Activated B cell treated with CpG ODN at 0.5 μM for 24 hours (primary cell): ENCODE measurements around the gene SPAG7. TPM values are rescaled to one million over a fixed set of nuclear protein-coding genes. Genes with fewer than 3 reads are reported as not detected.

ENCODE experiments used
- ATAC-seq: fragments of 200-7000 bp; cut with Tn5 transposase; one replicate; pipeline ENCODE4 v1.10.0; 2021; ENCODE audit warnings: low read depth, mild to moderate bottlenecking, moderate library complexity
- CTCF ChIA-PET: fragments of 350-600 bp; sonication (Branson Sonifier 250); formaldehyde crosslinking; loops from one replicate; lab custom pipeline; 2021; ENCODE audit warnings: antibody characterized with exemption; lab: Charles Lee
- POLR2A ChIA-PET: fragments of 350-600 bp; sonication (Branson Sonifier 250); formaldehyde crosslinking; loops from one replicate; lab custom pipeline; 2021; ENCODE audit warnings: antibody characterized with exemption; lab: Charles Lee
- DNase-seq: peaks from one replicate; pipeline ENCODE4 v3.0.0; 2022
- H3K27ac Mint-ChIP-seq: one replicate; pipeline ENCODE4 v1.8.0; 2020; ENCODE audit warnings: mixed read lengths
- H3K27me3 Mint-ChIP-seq: one replicate; pipeline ENCODE4 v1.8.0; 2021; ENCODE audit warnings: mixed read lengths
- H3K36me3 Mint-ChIP-seq: one replicate; pipeline ENCODE4 v1.8.0; 2021; ENCODE audit warnings: low read depth, mixed read lengths
- H3K4me1 Mint-ChIP-seq: one replicate; pipeline ENCODE4 v1.8.0; 2021; ENCODE audit warnings: mixed read lengths
- H3K4me3 Mint-ChIP-seq: one replicate; pipeline ENCODE4 v1.8.0; 2020; ENCODE audit warnings: mild to moderate bottlenecking, mixed read lengths
- H3K9me3 Mint-ChIP-seq: one replicate; pipeline ENCODE4 v1.8.0; 2020; ENCODE audit warnings: mixed read lengths
- intact Hi-C: fragments of 100-400 bp; cut with micrococcal nuclease; formaldehyde crosslinking; loops from one replicate; pipeline ENCODE4 v1.15.1; 2024
- total RNA-seq: library from RNA; stranded (reverse); gene quantifications from 2 replicates; pipeline ENCODE4 v1.2.3, GENCODE V29; 2022
- TF ChIP-seq, protein P1 (sequence below): fragments of 200-600 bp; IDR thresholded peaks from one replicate; pipeline ENCODE4 v1.8.0; 2022; ENCODE audit warnings: antibody characterized with exemption, mild to moderate bottlenecking

The SPAG7 gene
- total RNA-seq, 1 donor from 2014 or later = 64.2 TPM

DNA sequence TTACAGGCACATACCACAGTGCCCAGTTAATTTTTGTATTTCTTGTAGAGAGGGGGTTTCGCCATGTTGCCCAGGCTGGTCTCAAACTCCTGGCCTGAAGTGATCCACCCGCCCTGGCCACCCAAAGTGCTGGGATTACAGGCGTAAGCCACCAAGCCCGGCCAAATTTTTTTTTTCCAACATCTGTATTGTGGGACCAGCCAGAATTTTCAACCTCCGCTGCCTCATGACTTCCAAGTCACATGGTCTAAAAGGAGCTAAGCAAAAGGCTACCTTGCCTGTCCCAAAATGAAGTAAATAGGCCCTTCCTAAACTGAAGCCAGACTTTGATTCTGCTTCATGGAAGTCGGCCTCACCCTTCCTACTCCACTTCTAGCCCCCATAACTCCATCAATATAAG lies 4.2 kb upstream of the SPAG7 start:
- ChIA-PET POLR2A (interaction anchor here (0.5 to 11.6 kb wide), 3 partner anchors 16 to 49 kb away, joined by 4 to 391 read pairs (median 4); partner anchors contain the start of genes CAMTA2, ENO3 and PFN1), CTCF (interaction anchor here (1.6 kb wide), 1 partner anchor 9 kb away, joined by 6 read pairs; no protein-coding TSS in a partner anchor)
- Mint-ChIP-seq H3K4me1 (peaks cover 1% of the 10 kb centered on the region), H3K27me3 (no peaks in the 10 kb centered on the region), H3K27ac (no peak overlapping the region), H3K4me3 (no peak overlapping the region), H3K36me3 (peaks cover 60% of the 10 kb centered on the region), H3K9me3 (no peaks in the 10 kb centered on the region)
- ATAC-seq (no peak), DNase-seq (no peak)
- intact Hi-C loops = no loop called here
- TF ChIP-seq, protein P1, sequence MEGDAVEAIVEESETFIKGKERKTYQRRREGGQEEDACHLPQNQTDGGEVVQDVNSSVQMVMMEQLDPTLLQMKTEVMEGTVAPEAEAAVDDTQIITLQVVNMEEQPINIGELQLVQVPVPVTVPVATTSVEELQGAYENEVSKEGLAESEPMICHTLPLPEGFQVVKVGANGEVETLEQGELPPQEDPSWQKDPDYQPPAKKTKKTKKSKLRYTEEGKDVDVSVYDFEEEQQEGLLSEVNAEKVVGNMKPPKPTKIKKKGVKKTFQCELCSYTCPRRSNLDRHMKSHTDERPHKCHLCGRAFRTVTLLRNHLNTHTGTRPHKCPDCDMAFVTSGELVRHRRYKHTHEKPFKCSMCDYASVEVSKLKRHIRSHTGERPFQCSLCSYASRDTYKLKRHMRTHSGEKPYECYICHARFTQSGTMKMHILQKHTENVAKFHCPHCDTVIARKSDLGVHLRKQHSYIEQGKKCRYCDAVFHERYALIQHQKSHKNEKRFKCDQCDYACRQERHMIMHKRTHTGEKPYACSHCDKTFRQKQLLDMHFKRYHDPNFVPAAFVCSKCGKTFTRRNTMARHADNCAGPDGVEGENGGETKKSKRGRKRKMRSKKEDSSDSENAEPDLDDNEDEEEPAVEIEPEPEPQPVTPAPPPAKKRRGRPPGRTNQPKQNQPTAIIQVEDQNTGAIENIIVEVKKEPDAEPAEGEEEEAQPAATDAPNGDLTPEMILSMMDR = no peak

DNA sequence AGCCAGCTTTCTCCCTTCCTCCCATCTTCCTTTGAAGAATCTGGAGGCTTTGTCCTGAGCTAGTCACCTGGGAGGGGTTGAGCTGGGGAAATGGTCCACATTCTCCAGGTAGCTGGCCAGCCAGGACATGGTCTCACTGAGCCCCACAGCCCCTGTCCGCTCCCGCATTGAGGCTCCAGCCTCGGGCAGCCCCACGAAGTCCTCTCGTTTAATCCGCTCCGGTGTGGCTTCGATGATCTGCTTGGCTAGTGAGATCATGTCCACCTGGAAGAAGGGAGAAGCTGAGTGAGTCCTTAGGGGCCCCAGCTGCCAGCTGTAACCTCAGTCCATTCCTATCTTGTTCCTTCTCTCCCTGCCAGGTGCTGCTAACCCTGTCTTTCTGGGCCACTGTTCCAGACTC lies 2.7 kb upstream of the SPAG7 start:
- intact Hi-C loops = no loop called here
- DNase-seq = no peak
- H3K4me3 Mint-ChIP-seq = no peak overlapping the region
- peaks cover 14% of the 10 kb centered on the region for H3K4me1 Mint-ChIP-seq
- no peak overlapping the region for H3K27ac Mint-ChIP-seq
- no peaks in the 10 kb centered on the region for H3K27me3 Mint-ChIP-seq
- H3K9me3 Mint-ChIP-seq = no peaks in the 10 kb centered on the region
- ChIA-PET CTCF (interaction anchor here (0.7 to 1.6 kb wide), 3 partner anchors 11 to 92 kb away, joined by 3 to 6 read pairs (median 4); no protein-coding TSS in a partner anchor), POLR2A (interaction anchor here (1.4 to 11.6 kb wide), 3 partner anchors 9 to 30 kb away, joined by 3 to 391 read pairs (median 83); partner anchors contain the start of genes ENO3, PFN1, RNF167 and SLC25A11)
- peaks cover 60% of the 10 kb centered on the region for H3K36me3 Mint-ChIP-seq
- TF ChIP-seq, protein P1 = no peak
- no peak for ATAC-seq

DNA sequence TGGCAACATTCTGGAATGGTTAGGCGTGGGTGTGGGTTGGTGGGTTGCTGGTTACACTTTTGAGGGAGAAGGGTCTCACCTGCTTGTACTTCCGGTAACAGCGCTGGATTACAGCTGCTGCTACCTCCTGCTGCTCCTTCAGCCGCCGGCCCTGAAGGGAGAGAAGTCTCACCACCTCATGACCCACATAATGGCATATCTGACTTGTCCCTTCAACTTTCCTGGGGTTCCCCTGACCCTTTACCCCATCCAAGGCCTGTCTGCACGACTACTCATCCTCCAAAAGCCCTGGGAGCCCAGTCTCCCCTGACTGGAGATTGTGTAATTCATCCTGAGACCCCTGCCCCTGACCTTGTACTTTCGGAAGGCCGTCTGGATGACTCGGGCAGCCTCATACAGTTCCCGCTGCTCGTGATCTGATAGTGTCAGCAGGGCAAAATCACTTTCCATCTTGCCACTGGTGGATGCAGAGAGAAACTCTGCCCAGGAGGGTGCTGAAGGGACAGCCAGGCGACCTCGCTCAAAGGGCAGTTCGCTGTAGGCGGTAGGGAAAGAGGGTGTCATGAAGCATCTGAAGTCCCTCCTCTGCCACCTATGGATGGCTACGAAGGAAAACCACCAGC lies 2.0 kb upstream of the SPAG7 start:
- TF ChIP-seq, protein P1 = no peak
- H3K4me1 Mint-ChIP-seq = peaks cover 18% of the 10 kb centered on the region
- no peaks in the 10 kb centered on the region for H3K9me3 Mint-ChIP-seq
- intact Hi-C loops = loop anchor here (5.0 kb wide), 3 partner anchors 37 to 257 kb away; partner anchors contain the start of genes ARRB2, GP1BA and ZFP3
- H3K27me3 Mint-ChIP-seq = no peaks in the 10 kb centered on the region
- peaks cover 55% of the 10 kb centered on the region for H3K36me3 Mint-ChIP-seq
- DNase-seq = no peak
- ChIA-PET CTCF (interaction anchor here (1.3 to 1.5 kb wide), 2 partner anchors 28 to 61 kb away, joined by 4 read pairs; partner anchors contain the start of gene KIF1C), POLR2A (interaction anchor here (0.6 to 11.6 kb wide), 7 partner anchors 9 to 260 kb away, joined by 3 to 391 read pairs (median 3); partner anchors contain the start of genes CAMTA2, ENO3, PFN1 and RNF167)
- H3K27ac Mint-ChIP-seq = no peak overlapping the region
- no peak for ATAC-seq
- no peak overlapping the region for H3K4me3 Mint-ChIP-seq

DNA sequence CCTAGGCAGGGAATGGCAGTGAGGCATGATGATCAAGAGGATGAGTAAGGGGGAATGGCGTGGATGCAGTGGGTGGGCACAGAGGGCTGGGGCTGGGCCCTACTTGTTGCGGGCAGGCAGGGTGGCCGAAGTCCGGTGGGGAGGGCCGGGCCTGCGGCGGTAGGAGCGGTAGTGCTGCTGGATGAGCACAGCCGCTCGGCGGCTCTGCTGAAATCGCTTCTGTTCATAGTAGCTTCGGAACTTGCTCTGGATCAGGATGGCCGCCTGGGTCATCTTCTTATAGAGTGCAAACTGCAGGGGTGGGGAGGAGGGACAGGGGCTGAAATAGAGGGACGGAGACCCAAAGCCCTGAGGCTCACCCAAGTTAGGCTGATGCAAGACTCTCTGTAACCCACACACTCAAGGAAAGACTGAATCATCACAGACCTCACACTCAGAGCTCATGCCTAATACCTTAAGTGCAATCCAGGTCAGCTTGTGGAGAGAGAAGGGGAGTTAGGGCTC lies 1.5 kb upstream of the SPAG7 start:
- DNase-seq (no peak), ATAC-seq (no peak)
- Mint-ChIP-seq H3K4me1 (peaks cover 18% of the 10 kb centered on the region), H3K9me3 (no peaks in the 10 kb centered on the region), H3K36me3 (peaks cover 51% of the 10 kb centered on the region), H3K4me3 (no peak overlapping the region), H3K27me3 (no peaks in the 10 kb centered on the region), H3K27ac (no peak overlapping the region)
- POLR2A ChIA-PET = interaction anchor here (0.6 to 11.6 kb wide), 8 partner anchors 10 to 259 kb away, joined by 3 to 391 read pairs (median 8); partner anchors contain the start of genes CAMTA2, ENO3, PFN1 and RNF167
- intact Hi-C loops = loop anchor here (5.0 kb wide), 3 partner anchors 37 to 257 kb away; partner anchors contain the start of genes ARRB2, GP1BA and ZFP3
- CTCF ChIA-PET = interaction anchor here (1.3 kb wide), 1 partner anchor 29 kb away, joined by 4 read pairs; the partner anchor contains the start of gene KIF1C
- TF ChIP-seq, protein P1 = no peak
